Measurements from ENCODE around the gene FAM117B. TPM values are rescaled to one million over a fixed set of nuclear protein-coding genes. Genes with fewer than 3 reads are reported as not detected.

The FAM117B gene
- total RNA-seq, 2 experiments from 2014 or later, result 17.2 to 19.4 TPM

DNA sequence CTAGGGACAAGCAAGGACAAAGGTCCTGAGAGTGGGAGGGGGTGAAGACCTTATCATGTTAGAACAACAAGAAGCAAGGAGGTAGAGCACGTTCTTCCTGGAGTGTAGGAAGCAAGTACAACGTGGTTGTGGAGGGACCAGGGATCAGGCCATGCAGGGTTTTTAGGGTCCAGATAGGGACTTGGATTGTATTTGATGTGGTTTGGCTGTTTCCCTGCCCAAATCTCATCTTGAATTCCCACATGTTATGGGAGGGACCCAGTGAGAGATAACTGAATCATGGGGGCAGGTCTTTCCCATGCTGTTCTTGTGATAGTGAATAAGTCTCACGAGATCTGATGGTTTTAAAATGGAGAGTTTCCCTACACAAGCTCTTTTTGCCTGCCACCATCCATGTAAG, 183.6 kb downstream of the FAM117B start:
- TF ChIP-seq, protein P1, sequence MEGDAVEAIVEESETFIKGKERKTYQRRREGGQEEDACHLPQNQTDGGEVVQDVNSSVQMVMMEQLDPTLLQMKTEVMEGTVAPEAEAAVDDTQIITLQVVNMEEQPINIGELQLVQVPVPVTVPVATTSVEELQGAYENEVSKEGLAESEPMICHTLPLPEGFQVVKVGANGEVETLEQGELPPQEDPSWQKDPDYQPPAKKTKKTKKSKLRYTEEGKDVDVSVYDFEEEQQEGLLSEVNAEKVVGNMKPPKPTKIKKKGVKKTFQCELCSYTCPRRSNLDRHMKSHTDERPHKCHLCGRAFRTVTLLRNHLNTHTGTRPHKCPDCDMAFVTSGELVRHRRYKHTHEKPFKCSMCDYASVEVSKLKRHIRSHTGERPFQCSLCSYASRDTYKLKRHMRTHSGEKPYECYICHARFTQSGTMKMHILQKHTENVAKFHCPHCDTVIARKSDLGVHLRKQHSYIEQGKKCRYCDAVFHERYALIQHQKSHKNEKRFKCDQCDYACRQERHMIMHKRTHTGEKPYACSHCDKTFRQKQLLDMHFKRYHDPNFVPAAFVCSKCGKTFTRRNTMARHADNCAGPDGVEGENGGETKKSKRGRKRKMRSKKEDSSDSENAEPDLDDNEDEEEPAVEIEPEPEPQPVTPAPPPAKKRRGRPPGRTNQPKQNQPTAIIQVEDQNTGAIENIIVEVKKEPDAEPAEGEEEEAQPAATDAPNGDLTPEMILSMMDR (IDR thresholded peaks at IDR 0.05), result no peak
- ATAC-seq (no peak), DNase-seq (no peak)
- Mint-ChIP-seq H3K4me1 (ENCODE audit: low read depth) (no peaks in the 10 kb centered on the region), H3K4me3 (no peak overlapping the region), H3K36me3 (ENCODE audit: low read depth) (peaks cover 8% of the 10 kb centered on the region), H3K9me3 (peaks cover 5% of the 10 kb centered on the region), H3K27me3 (no peaks in the 10 kb centered on the region), H3K27ac (no peak overlapping the region)
- intact Hi-C loops (cut with micrococcal nuclease), result no loop called here
- POLR2A ChIA-PET, result no interaction called here
- CTCF ChIA-PET, result no interaction called here

Other genes starting within 250 kb of the FAM117B start
- 1 to 10 TPM; 7.1 to 8.0 TPM for gene ICA1L, start 236.8 kb downstream of the FAM117B start, total RNA-seq

Data from activated CD8-positive, alpha-beta T cell treated with anti-CD3 and anti-CD28 coated beads for 36 hours (primary cell).